Sigmoid colon (tissue), 4 donors: ENCODE results near the gene CPXM1.

Experiments
- EP300 ChIP-seq, 4 donors: sonication (generic); formaldehyde crosslinking; IDR thresholded peaks; one replicate each; pipeline ENCODE4 v1.6.1; 2017; ENCODE audit warnings: antibody characterized with exemption in 4 of 4
- POLR2A ChIP-seq, 2 donors: fragments of 450-650 bp; IDR thresholded peaks; one replicate each; pipeline ENCODE4 v1.6.1; 2016; ENCODE audit warnings: antibody characterized with exemption in 2 of 2, mild to moderate bottlenecking in 2 of 2, moderate library complexity in 2 of 2
- TF ChIP-seq, protein P1 (sequence below), 4 experiments: fragments of 450-650 bp in 3 of 4; fragments of 200-600 bp in 1 of 4; IDR thresholded peaks; one replicate each; pipeline ENCODE4 v1.5.1; 2016 to 2019; ENCODE audit warnings: antibody characterized with exemption in 4 of 4, mild to moderate bottlenecking in 3 of 4, moderate library complexity in 2 of 4

DNA sequence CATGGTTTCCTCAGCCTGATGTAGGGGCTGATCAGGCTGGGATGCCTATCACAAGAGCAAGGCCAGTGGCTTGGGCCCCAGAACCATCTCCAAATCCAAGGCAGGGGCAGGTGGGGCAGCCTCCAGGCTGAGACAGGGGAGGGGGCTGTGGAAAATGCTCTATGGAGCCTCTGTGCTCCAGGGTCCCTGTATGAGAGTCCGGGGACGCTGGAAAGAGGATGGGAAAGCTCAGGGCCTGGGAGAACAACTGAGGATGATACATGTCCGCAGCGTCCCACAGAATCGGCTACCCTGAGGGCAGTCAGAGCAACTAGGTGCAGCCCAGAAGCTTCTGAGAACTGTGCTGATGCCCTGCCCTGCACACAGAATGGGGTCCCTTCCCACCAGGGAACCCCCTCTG lies 43.4 kb downstream of the CPXM1 start:
- TF ChIP-seq, protein P1, sequence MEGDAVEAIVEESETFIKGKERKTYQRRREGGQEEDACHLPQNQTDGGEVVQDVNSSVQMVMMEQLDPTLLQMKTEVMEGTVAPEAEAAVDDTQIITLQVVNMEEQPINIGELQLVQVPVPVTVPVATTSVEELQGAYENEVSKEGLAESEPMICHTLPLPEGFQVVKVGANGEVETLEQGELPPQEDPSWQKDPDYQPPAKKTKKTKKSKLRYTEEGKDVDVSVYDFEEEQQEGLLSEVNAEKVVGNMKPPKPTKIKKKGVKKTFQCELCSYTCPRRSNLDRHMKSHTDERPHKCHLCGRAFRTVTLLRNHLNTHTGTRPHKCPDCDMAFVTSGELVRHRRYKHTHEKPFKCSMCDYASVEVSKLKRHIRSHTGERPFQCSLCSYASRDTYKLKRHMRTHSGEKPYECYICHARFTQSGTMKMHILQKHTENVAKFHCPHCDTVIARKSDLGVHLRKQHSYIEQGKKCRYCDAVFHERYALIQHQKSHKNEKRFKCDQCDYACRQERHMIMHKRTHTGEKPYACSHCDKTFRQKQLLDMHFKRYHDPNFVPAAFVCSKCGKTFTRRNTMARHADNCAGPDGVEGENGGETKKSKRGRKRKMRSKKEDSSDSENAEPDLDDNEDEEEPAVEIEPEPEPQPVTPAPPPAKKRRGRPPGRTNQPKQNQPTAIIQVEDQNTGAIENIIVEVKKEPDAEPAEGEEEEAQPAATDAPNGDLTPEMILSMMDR (IDR thresholded peaks at IDR 0.05) = no peak
- TF ChIP-seq EP300 (IDR thresholded peaks at IDR 0.05) = no peak
- TF ChIP-seq POLR2A (IDR thresholded peaks at IDR 0.05) = no peak
